Measurements from ENCODE around the gene NXN.
A peak's percentile ranks its signal among the peaks of the same experiment; 100 is the strongest.
"Not testable (repeated sequence)": the region's sequence is repeated elsewhere in the genome, so short reads cannot be mapped to it uniquely, and the experiment has no call there.

Gene NXN

GRCh38 chr17:814371-814770, 165.2 kb downstream of the NXN start:
- DNase-seq = no peak

- no peak for DNase-seq
Measured at GRCh38 chr17:812638-813204, 166.9 kb downstream of the NXN start.

GRCh38 chr17:811051-811784, 168.4 kb downstream of the NXN start:
- DNase-seq = no peak

- no peak for DNase-seq
Measured at GRCh38 chr17:807523-808294, 171.9 kb downstream of the NXN start.

GRCh38 chr17:806781-807522, 172.6 kb downstream of the NXN start:
- DNase-seq = no peak

GRCh38 chr17:806346-806745, 173.2 kb downstream of the NXN start:
- no peak for DNase-seq

- not testable (repeated sequence) for DNase-seq
Measured at GRCh38 chr17:805886-806285, 173.7 kb downstream of the NXN start.

GRCh38 chr17:804541-805435, 174.8 kb downstream of the NXN start:
- no peak for DNase-seq

GRCh38 chr17:802901-803881, 176.4 kb downstream of the NXN start:
- no peak for DNase-seq

GRCh38 chr17:802481-802880, 177.1 kb downstream of the NXN start:
- DNase-seq = no peak

GRCh38 chr17:801660-802059, 177.9 kb downstream of the NXN start:
- no peak for DNase-seq

- DNase-seq = no peak
Measured at GRCh38 chr17:800446-801242, 178.9 kb downstream of the NXN start.

- DNase-seq = no peak
Measured at GRCh38 chr17:799261-799660, 180.3 kb downstream of the NXN start.

- no peak for DNase-seq
Measured at GRCh38 chr17:798246-798645, 181.3 kb downstream of the NXN start.

GRCh38 chr17:797236-797840, 182.2 kb downstream of the NXN start:
- no peak for DNase-seq

- DNase-seq = no peak
Measured at GRCh38 chr17:796609-797008, 183.0 kb downstream of the NXN start.

GRCh38 chr17:795721-796120, 183.9 kb downstream of the NXN start:
- no peak for DNase-seq

GRCh38 chr17:795276-795675, 184.3 kb downstream of the NXN start:
- no peak for DNase-seq

GRCh38 chr17:794876-795275, 184.7 kb downstream of the NXN start:
- peak; percentile 10 to 44 for DNase-seq

GRCh38 chr17:792277-792676, 187.3 kb downstream of the NXN start:
- no peak for DNase-seq
